GM18909 (cell line): ENCODE results near the gene PIK3CD.

Experiments
- ATAC-seq: cut with Tn5 transposase; IDR thresholded peaks from one replicate; pipeline ENCODE4 v1.9.1; 2021; ENCODE audit warnings: mild to moderate bottlenecking; ENCODE audit not compliant: unreplicated experiment, poor library complexity

PIK3CD gene

DNA sequence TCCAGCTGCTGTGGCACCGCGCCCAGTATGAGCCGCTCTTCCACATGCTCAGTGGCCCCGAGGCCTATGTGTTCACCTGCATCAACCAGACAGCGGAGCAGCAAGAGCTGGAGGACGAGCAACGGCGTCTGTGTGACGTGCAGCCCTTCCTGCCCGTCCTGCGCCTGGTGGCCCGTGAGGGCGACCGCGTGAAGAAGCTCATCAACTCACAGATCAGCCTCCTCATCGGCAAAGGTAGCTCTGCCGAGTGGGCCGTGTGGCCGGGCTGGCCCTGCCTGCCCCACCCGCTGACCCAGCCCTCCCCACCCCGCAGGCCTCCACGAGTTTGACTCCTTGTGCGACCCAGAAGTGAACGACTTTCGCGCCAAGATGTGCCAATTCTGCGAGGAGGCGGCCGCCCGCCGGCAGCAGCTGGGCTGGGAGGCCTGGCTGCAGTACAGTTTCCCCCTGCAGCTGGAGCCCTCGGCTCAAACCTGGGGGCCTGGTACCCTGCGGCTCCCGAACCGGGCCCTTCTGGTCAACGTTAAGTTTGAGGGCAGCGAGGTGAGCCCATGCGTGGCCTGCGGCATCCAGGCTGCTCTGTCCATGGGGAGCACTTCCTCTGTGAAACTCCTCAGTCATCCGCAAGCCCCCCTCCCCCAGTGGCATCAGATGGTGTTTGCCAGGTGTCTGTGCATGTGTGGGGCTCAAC, 64.2 kb downstream of the PIK3CD start:
- ATAC-seq, result no peak

GRCh38 chr1:9716404-9717192, 65.1 kb downstream of the PIK3CD start:
- ATAC-seq, result no peak

GRCh38 chr1:9717193-9718005, 65.9 kb downstream of the PIK3CD start:
- ATAC-seq, result peak; percentile 61

DNA sequence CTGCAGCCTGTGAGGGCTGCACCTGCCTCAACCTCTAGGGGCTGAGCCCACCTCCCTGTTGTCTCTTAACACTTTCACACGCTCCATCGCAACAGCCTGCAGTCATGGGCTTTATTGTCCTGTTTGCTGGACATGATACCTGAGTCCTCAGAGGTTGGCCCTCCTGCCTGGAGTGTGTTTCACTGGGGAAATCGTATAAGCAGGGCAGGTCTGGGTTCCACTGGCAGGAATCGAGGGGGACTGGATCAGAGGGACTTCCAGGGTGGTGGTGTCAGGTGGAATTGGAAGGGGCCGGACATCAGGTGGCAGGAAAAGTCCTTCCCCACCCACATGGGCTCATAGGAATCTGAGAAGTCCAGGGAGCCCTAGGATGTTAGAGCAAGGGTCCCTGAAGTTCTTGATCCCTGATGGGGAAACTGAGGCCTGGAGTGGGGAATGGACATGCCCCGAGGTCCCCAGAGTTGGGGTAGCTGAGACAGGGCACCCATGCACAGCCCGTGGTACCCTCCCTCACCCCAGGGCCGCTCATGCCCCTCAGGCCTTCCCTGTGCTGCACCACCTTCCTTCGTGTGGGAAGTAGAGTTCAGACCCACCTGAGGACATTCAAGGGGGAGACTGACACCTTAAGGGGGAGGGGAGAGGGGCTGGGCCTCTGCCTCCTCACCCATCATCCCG, 66.6 kb downstream of the PIK3CD start:
- no peak for ATAC-seq

GRCh38 chr1:9719978-9720722, 68.6 kb downstream of the PIK3CD start:
- ATAC-seq, result no peak

GRCh38 chr1:9720785-9721605, 69.5 kb downstream of the PIK3CD start:
- ATAC-seq, result no peak

DNA sequence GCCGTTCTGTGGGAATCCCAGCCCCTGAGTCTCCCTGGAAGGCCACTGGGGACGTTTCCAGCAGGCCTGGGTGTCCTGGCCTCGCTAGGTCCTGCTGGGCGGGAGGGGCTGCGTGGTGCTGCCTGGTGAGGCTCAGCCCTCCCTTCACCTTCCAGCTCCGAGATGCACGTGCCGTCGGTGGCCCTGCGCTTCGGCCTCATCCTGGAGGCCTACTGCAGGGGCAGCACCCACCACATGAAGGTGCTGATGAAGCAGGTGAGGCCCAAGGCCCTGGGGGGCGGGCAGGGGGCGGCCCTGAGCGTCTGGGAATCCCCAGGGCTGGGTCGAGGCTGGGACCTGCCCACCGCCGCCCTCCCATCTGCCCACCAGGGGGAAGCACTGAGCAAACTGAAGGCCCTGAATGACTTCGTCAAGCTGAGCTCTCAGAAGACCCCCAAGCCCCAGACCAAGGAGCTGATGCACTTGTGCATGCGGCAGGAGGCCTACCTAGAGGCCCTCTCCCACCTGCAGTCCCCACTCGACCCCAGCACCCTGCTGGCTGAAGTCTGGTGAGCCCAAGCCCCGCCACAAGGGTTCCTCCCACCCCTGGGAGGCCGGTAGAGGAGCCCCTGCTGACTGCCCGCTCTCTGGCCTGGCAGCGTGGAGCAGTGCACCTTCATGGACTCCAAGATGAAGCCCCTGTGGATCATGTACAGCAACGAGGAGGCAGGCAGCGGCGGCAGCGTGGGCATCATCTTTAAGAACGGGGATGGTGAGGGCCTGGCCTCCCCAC, 70.3 kb downstream of the PIK3CD start:
- no peak for ATAC-seq

DNA sequence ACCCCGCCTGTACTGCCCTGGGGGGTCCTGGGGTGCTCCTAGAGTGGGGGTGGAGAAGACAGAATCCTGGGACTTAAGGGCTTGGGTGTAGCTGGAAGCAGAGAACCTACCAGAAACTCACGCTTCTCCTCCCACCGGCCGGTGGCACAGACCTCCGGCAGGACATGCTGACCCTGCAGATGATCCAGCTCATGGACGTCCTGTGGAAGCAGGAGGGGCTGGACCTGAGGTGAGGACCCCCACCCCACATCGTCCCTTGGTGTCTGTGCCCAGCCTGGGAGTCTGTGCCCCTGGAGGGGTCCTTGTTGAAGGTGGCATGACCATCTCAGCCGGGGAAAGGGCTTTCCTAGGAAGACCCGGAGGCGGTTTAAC, 70.8 kb downstream of the PIK3CD start:
- ATAC-seq, result no peak

DNA sequence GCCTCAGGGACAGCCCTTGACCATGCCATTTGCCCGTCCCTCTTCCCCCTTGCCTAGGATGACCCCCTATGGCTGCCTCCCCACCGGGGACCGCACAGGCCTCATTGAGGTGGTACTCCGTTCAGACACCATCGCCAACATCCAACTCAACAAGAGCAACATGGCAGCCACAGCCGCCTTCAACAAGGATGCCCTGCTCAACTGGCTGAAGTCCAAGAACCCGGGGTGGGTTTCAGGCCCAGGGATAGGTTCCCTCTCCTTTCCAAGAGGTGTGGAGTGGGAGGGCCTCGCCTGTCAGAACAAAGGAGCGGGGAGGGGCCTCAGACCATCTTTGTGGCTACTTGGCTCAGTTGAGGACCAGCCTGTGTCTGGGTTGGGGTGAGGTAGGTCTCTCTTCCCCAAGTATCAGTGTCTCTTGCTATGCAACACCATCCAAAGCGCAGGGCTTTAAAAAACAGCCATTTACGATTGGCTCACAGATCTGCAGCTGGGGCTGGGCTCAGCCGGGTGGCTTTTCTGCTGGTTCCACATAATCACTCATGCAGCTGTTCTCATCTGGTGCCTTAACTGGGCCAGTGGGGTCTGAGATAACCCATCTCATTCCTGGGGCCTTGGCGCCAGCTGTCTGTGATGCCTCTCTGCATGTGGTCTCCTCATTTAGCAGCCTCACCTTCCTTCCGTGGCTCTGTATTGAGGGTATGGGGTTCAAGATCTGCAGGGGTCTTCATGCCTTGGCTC, 71.7 kb downstream of the PIK3CD start:
- ATAC-seq, result no peak

DNA sequence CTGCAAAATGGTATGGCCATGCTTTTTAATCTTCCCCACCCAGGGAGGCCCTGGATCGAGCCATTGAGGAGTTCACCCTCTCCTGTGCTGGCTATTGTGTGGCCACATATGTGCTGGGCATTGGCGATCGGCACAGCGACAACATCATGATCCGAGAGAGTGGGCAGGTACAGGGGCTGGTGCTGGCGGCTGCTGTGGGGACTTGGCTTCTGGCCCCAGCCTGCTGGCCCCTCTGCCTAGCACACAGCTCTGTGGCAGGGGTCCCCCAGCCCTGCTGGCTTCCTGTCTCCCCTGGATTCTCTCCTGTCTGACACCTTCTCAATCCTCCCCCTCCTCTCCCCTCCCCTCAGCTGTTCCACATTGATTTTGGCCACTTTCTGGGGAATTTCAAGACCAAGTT, 72.4 kb downstream of the PIK3CD start:
- no peak for ATAC-seq

GRCh38 chr1:9724706-9725476, 73.4 kb downstream of the PIK3CD start:
- ATAC-seq, result peak; percentile 56

- no peak for ATAC-seq
Observed at GRCh38 chr1:9726406-9726805, 74.9 kb downstream of the PIK3CD start.

GRCh38 chr1:9726905-9727595, 75.5 kb downstream of the PIK3CD start:
- no peak for ATAC-seq

GRCh38 chr1:9728451-9729295, 77.1 kb downstream of the PIK3CD start:
- no peak for ATAC-seq

- no peak for ATAC-seq
Observed at GRCh38 chr1:9729523-9729922, 78.0 kb downstream of the PIK3CD start.
